CD14-positive monocyte (primary cell): ENCODE results near the gene SH3RF3. TPM values are rescaled to one million over a fixed set of nuclear protein-coding genes. Genes with fewer than 3 reads are reported as not detected.

Experiments used
- DNase-seq, 3 donors: peaks; one replicate each; pipeline ENCODE4 v3.0.0-alpha.2; 2011 to 2022
- H2AFZ ChIP-seq: 2 replicates; pipeline ENCODE4 v1.6.0; 2012; ENCODE audit warnings: mild to moderate bottlenecking, low read depth, low read length, inconsistent platforms; ENCODE audit not compliant: insufficient read depth, poor library complexity, severe bottlenecking
- H3K27ac ChIP-seq, 2 donors: 1 replicate in 1 of 2; 2 replicates in 1 of 2; pipeline ENCODE4 v1.5.1; 2012 to 2013; ENCODE audit warnings: low read length in 2 of 2, control low read depth in 1 of 2, inconsistent platforms in 1 of 2, low read depth in 1 of 2, mild to moderate bottlenecking in 1 of 2
- H3K27me3 ChIP-seq, 2 donors: one replicate each; pipeline versions ENCODE4 v1.6.0 to v1.6.1; 2011 to 2013; ENCODE audit warnings: low read length in 2 of 2; ENCODE audit not compliant: control insufficient read depth in 2 of 2, insufficient read depth in 2 of 2
- H3K36me3 ChIP-seq, 2 donors: replicated peaks in 1 of 2; 1 replicate in 1 of 2; 2 replicates in 1 of 2; pipeline versions ENCODE4 v1.5.1 to v1.6.1; 2012 to 2013; ENCODE audit warnings: low read length in 2 of 2, control low read depth in 1 of 2, inconsistent platforms in 1 of 2, mild to moderate bottlenecking in 1 of 2; ENCODE audit not compliant: insufficient read depth in 2 of 2, control insufficient read depth in 1 of 2
- H3K4me1 ChIP-seq, 2 donors: 1 replicate in 1 of 2; 2 replicates in 1 of 2; pipeline versions ENCODE4 v1.5.1 to v1.6.1; 2012 to 2013; ENCODE audit warnings: low read length in 2 of 2, control low read depth in 1 of 2, inconsistent platforms in 1 of 2, mild to moderate bottlenecking in 1 of 2, moderate library complexity in 1 of 2; ENCODE audit not compliant: insufficient read depth in 2 of 2, control insufficient read depth in 1 of 2
- H3K4me2 ChIP-seq: replicated peaks from 2 replicates; pipeline ENCODE3; 2012; ENCODE audit warnings: low read length, moderate library complexity, mild to moderate bottlenecking; ENCODE audit not compliant: poor library complexity, severe bottlenecking; ENCODE audit errors: extremely low read depth
- H3K4me3 ChIP-seq, 3 experiments: fragments of 200-600 bp in 1 of 3; sonication (generic) in 1 of 3; replicated peaks in 1 of 3; 1 replicate in 2 of 3; 2 replicates in 1 of 3; pipeline ENCODE4 v1.5.1; 2011 to 2013; ENCODE audit warnings: low read length in 3 of 3, mild to moderate bottlenecking in 3 of 3, control low read depth in 2 of 3, low read depth in 2 of 3, inconsistent platforms in 1 of 3, moderate library complexity in 1 of 3
- H3K79me2 ChIP-seq: 2 replicates; pipeline ENCODE4 v1.6.0; 2012; ENCODE audit warnings: mild to moderate bottlenecking, control low read depth, inconsistent platforms, low read length, moderate library complexity; ENCODE audit not compliant: insufficient read depth
- H3K9ac ChIP-seq: 2 replicates; pipeline ENCODE4 v1.6.0; 2017; ENCODE audit warnings: low read length, mild to moderate bottlenecking; ENCODE audit not compliant: insufficient read depth, poor library complexity, severe bottlenecking
- H3K9me3 ChIP-seq, 2 donors: replicated peaks in 1 of 2; 1 replicate in 1 of 2; 2 replicates in 1 of 2; pipeline versions ENCODE4 v1.5.1 to v1.6.1; 2012 to 2013; ENCODE audit warnings: low read length in 2 of 2, control low read depth in 1 of 2; ENCODE audit not compliant: control insufficient read depth in 1 of 2, insufficient read depth in 1 of 2
- H4K20me1 ChIP-seq: 2 replicates; pipeline ENCODE4 v1.6.0; 2012; ENCODE audit warnings: mild to moderate bottlenecking, low read length, control low read depth, moderate library complexity; ENCODE audit not compliant: insufficient read depth
- H3K27ac Mint-ChIP-seq, 7 donors: one replicate each; pipeline ENCODE4 v1.8.0; 2020; ENCODE audit warnings: mild to moderate bottlenecking in 7 of 7, mixed read lengths in 7 of 7, moderate library complexity in 6 of 7, inconsistent platforms in 2 of 7
- H3K27me3 Mint-ChIP-seq, 3 donors: one replicate each; pipeline ENCODE4 v1.8.0; 2021 to 2022; ENCODE audit warnings: low read depth in 3 of 3, mild to moderate bottlenecking in 3 of 3, mixed read lengths in 3 of 3, moderate library complexity in 3 of 3, inconsistent platforms in 1 of 3
- H3K36me3 Mint-ChIP-seq, 2 donors: one replicate each; pipeline ENCODE4 v1.8.0; 2020; ENCODE audit warnings: mixed read lengths in 2 of 2, inconsistent platforms in 1 of 2, mild to moderate bottlenecking in 1 of 2
- H3K4me1 Mint-ChIP-seq: one replicate; pipeline ENCODE4 v1.8.0; 2020; ENCODE audit warnings: mild to moderate bottlenecking, mixed read lengths
- H3K4me3 Mint-ChIP-seq, 2 donors: one replicate each; pipeline ENCODE4 v1.8.0; 2020; ENCODE audit warnings: mild to moderate bottlenecking in 2 of 2, mixed read lengths in 2 of 2, moderate library complexity in 1 of 2
- H3K9me3 Mint-ChIP-seq, 7 donors: one replicate each; pipeline ENCODE4 v1.8.0; 2020 to 2022; ENCODE audit warnings: mixed read lengths in 7 of 7, mild to moderate bottlenecking in 6 of 7, moderate library complexity in 6 of 7, inconsistent platforms in 2 of 7
- CTCF ChIP-seq: fragments of 200-600 bp; IDR thresholded peaks from one replicate; pipeline ENCODE4 v1.8.0; 2022; ENCODE audit warnings: antibody characterized with exemption, mild to moderate bottlenecking
- WGBS: methylation state at CpG from one replicate; pipeline ENCODE4 v1.1.5; 2013; ENCODE audit warnings: missing lambda C conversion rate; ENCODE audit not compliant: insufficient coverage; 5-methylcytosine and 5-hydroxymethylcytosine counted together
- intact Hi-C, 2 donors: fragments of 100-400 bp; cut with micrococcal nuclease; formaldehyde crosslinking; loops; one replicate each; pipeline versions ENCODE4 v1.15.0 to v1.15.1; 2023
- polyA plus RNA-seq, 3 donors: library from polyadenylated mRNA; depleted of rRNA in 1 of 3; unstranded in 2 of 3; stranded (reverse) in 1 of 3; fragments of 300-500 nt in 2 of 3; fragments of >200 nt in 1 of 3; fragmentation: Illumina TruSeq in 2 of 3; gene quantifications; 1 replicate in 2 of 3; 2 replicates in 1 of 3; pipeline ENCODE4 v1.2.3, GENCODE V29; 2012 to 2021

The SH3RF3 gene
- polyA plus RNA-seq, 3 donors: 0.25 to 0.75 (median 0.34) TPM

DNA sequence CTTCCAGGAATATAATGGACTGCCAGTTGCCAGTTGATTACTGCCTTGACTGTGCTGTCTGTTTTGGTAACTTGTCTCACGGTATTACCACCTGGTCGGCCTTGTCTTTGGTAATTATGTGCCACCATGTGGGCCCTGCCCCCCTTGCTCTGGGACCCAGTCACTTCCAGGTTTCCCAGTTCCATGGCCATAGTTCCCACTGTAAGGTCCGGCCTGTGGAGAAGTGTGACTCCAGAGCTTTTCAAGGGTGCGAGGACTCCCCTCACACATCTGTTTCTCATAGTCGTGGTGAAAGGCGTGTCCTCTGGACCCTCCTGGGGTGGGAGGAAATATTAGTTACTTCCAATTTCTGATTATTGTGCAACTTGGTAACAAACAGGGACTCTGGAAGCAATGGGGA, 334.2 kb downstream of the SH3RF3 start:
- 94% methylated on average over 2 of the region's 6 CpGs for WGBS
- no peaks in the 10 kb centered on the region for H4K20me1 ChIP-seq
- H3K27me3 ChIP-seq: no peaks in the 10 kb centered on the region
- peak overlapping the region in 1 of 7 donors; percentile 25 for H3K27ac Mint-ChIP-seq
- no peak for TF ChIP-seq CTCF
- H3K4me1 ChIP-seq: no peaks in the 10 kb centered on the region
- peaks cover 0 to 7% (median 2%) of the 10 kb centered on the region in 3 donors for H3K27me3 Mint-ChIP-seq
- no peaks in the 10 kb centered on the region for H3K36me3 Mint-ChIP-seq
- H3K36me3 ChIP-seq: no peaks in the 10 kb centered on the region
- peaks cover 0 to 4% (median 0%) of the 10 kb centered on the region in 7 donors for H3K9me3 Mint-ChIP-seq
- H3K4me2 ChIP-seq: no peak overlapping the region
- no peaks in the 10 kb centered on the region for H3K9me3 ChIP-seq
- DNase-seq: no peak
- H3K9ac ChIP-seq: no peak overlapping the region
- H3K79me2 ChIP-seq: no peaks in the 10 kb centered on the region
- intact Hi-C loops: no loop called here
- no peak overlapping the region for H3K4me3 ChIP-seq
- no peak overlapping the region for H3K4me3 Mint-ChIP-seq
- no peak overlapping the region for H3K27ac ChIP-seq
- H2AFZ ChIP-seq: no peak overlapping the region
- H3K4me1 Mint-ChIP-seq: no peaks in the 10 kb centered on the region

- H3K4me3 ChIP-seq: no peak overlapping the region
- H3K4me1 Mint-ChIP-seq: no peaks in the 10 kb centered on the region
- no peaks in the 10 kb centered on the region for H3K79me2 ChIP-seq
- H3K27ac ChIP-seq: no peak overlapping the region
- no peak overlapping the region for H3K4me2 ChIP-seq
- no peak overlapping the region for H3K9ac ChIP-seq
- H3K9me3 ChIP-seq: no peaks in the 10 kb centered on the region
- no peak overlapping the region for H3K27ac Mint-ChIP-seq
- 80% methylated on average over 1 of the region's 5 CpGs for WGBS
- no peak for DNase-seq
- no peaks in the 10 kb centered on the region for H3K4me1 ChIP-seq
- H3K36me3 Mint-ChIP-seq: no peaks in the 10 kb centered on the region
- no peaks in the 10 kb centered on the region for H3K27me3 ChIP-seq
- no peak for TF ChIP-seq CTCF
- no peak overlapping the region for H3K4me3 Mint-ChIP-seq
- peaks cover 0 to 7% (median under 1%) of the 10 kb centered on the region in 3 donors for H3K27me3 Mint-ChIP-seq
- intact Hi-C loops: no loop called here
- no peaks in the 10 kb centered on the region for H4K20me1 ChIP-seq
- H3K36me3 ChIP-seq: no peaks in the 10 kb centered on the region
- peaks cover 0 to 4% (median 0%) of the 10 kb centered on the region in 7 donors for H3K9me3 Mint-ChIP-seq
- no peak overlapping the region for H2AFZ ChIP-seq
Observed at GRCh38 chr2:109463891-109464290, 334.9 kb downstream of the SH3RF3 start.
